GM18505 (cell line): ENCODE results near the gene BTG4.

Experiments used
- ATAC-seq: cut with Tn5 transposase; IDR thresholded peaks from one replicate; pipeline ENCODE4 v1.9.1; 2021; ENCODE audit not compliant: unreplicated experiment
- POLR2A ChIP-seq: IDR thresholded peaks from 4 replicates; pipeline ENCODE4 v1.6.1; 2011; ENCODE audit warnings: borderline replicate concordance; ENCODE audit not compliant: insufficient read depth, insufficient read length; ENCODE audit errors: extremely low read depth

BTG4 gene

DNA sequence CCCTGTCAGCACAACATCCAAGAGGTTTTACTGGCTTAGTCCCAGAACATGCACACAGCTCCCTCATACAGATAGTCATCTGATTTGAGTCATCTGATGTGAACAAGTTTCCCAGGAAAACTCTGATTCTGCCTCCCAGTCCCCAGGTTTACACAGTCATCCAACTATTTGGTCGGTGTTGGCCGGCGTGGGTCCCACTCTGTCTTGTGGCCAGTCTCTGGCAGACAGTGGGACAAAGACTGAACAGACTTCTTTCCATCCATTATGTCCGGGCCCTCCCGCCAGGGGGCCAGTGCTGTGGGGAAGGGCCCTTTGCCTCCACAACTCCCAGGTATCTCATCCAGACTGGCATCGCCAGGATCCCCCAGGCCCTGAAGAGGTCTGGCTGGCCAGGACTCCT, 60.0 kb downstream of the BTG4 start:
- ATAC-seq = no peak
- TF ChIP-seq POLR2A = no peak

DNA sequence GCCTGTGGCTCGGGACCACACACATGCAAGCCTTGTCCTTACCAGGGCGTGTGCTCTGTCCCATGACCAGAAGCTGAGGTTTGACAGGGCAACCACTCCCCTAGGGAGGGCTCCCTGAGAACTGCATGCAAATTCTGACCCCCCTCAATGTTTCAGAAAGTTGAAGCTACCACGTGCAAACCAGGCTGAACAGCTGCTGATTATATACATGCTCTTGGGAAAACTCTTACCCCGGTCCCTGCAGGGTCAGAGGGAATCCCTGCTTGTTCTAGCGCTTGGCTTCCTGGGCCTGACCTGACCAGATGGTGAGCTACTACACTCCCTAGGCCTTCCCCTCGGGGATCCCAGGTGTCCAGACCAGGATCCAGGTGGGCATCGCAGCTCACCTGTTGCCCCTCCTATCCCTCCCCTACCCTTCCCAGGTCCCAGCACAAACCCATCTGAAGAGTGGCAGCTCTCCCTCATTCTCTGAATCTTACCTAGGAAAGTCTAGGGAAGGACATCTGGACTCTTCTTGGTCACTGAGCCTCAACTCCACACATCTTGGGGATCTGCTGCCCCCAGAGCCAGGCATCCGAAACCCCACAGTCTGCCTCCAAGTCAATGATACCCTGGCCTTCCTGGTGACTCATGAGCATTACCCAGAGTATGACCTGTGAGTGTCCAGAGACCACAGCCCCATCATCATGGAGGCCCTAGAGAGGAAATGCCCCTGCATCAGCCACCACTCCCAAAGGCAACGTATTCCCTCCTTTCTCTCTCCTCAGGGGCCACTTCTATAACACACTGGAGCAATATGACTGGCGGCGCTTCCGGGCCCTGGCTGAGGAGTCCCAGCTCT, 61.5 kb downstream of the BTG4 start:
- no peak for TF ChIP-seq POLR2A
- ATAC-seq = peak; percentile 70

DNA sequence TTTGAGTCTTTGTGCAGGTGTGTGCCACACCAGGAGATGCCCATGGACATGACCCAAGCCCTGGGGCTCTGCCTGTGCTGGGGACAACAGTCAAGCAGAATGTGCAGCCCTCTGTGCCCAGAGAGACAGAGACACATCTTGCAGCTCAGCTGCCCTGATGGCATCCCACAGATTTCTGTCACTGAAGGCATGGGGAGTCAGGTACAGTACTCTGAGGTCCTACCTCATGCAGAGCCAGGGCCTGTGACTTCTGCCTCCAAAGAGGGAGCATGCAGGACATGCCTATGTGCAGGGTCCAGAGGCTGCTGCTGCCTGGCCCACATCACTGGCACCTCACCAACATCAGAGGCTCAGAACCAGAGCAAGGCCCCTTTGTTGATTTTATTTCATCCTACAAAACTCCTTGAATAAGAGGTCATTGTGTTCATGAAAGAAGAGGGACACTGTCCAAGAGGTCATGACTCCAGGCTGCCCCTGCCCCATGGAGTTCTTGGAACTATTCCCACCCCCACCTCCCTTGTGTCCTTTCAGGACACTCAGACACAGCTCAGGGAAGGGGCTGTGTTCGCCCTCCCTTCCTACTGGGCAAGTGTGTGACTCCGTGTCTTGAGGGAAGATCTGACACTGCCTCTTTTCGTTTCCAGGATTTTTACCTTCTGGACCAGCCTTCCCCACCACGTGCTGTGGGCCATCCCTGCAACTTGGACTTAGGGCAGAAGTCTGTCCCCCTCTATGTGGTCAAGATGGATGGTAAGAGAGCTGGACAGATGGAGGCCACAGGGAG, 62.3 kb downstream of the BTG4 start:
- no peak for TF ChIP-seq POLR2A

GRCh38 chr11:111448831-111449557, 63.2 kb downstream of the BTG4 start:
- ATAC-seq = no peak
- no peak for TF ChIP-seq POLR2A

More for the DNA sequence above, 62.3 kb downstream of the BTG4 start:
- ATAC-seq = no peak

DNA sequence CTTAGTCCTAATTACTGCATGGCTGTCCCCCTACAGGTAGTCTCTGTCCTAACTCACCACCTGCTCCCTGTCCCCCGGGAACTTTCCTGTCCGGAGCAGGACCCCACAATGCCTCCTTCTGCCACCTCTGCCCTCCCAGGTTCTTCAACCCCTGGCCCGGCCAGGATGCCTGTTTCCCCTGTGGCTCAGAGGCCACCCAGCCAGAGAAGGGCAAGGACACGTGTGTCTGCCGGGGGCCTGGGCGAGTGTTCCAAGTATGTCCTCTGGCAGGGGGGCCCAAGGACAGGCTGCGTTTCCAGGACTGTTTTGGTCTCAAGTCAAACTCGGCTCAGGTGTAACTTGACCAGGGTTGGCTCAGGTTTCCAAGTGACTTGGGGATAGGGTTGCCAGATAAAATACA, 63.8 kb downstream of the BTG4 start:
- TF ChIP-seq POLR2A = no peak
- ATAC-seq = no peak

DNA sequence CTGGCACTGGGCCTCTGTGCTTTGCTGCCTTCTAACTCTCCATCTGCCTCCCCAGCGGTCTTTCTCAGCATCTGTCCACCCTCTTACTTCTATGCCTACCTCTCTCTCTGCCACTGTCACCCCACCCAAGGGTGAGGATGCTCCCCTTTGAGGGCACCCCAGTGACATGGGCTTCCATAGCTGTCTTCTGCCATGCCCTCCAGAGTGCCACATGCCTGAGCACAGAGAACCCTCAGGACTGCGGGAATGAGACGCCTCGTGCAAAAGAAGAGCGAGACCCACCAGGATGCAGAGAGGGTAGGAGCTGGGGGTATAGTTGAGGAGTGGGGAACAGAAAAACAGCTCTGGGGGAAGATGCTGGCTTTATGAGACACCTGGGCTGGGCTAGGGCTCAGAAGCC, 64.3 kb downstream of the BTG4 start:
- TF ChIP-seq POLR2A = no peak
- ATAC-seq = no peak

- no peak for ATAC-seq
- TF ChIP-seq POLR2A = no peak
Measured at GRCh38 chr11:111447112-111447471, 65.1 kb downstream of the BTG4 start.

DNA sequence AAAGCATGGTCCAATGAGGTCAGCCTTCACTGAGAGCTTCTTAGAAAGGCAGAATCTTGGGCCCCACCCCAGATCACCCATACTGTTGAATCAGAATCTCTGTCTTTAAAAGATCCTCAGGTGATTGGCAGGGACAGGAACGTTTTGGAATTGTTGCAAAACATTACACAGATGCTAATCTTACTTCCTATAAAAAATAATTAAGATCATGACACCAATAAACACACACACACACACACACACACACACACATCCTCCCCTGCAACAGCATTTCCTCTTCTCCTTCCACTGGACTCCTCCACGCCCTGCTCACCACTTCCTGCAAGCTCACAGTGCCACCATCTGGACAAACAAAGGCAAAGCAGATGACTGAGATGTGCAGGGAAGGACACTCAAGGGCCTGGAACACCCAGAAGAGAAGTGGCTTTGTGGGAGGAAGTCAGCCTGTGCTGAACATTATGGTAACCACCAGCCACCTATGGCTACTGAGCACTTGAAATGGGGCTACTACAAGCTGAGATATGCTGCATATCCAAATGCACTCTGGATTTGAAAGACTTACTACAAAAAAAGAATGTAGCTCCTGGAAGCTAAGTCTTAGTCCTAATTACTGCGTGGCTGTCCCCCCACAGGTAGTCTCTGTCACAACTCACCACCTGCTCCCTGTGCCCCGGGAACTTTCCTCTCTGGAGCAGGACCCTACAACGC, 65.6 kb downstream of the BTG4 start:
- ATAC-seq = peak; percentile 80
- no peak for TF ChIP-seq POLR2A

DNA sequence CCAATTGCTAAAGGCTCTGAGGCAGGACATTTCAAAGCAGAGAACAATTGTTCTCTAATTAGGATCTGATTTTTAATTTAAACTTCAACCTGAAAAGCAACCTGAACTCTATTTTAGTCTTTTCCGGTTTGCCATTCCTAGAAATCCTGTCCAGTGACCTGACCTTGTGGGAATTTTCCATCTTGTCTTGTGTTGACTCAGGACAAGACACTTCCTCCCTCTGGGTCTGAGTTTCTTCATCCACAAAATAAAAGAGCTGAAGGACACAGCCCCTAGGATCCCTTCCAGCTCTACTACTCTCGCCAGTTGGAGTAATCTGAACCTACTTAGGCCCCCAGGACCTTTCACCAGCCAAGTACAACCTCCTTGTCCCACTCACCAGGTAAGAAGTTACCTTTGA, 66.6 kb downstream of the BTG4 start:
- ATAC-seq = no peak
- TF ChIP-seq POLR2A = no peak
